ENCODE results near the gene NPTX1.

The NPTX1 gene

DNA sequence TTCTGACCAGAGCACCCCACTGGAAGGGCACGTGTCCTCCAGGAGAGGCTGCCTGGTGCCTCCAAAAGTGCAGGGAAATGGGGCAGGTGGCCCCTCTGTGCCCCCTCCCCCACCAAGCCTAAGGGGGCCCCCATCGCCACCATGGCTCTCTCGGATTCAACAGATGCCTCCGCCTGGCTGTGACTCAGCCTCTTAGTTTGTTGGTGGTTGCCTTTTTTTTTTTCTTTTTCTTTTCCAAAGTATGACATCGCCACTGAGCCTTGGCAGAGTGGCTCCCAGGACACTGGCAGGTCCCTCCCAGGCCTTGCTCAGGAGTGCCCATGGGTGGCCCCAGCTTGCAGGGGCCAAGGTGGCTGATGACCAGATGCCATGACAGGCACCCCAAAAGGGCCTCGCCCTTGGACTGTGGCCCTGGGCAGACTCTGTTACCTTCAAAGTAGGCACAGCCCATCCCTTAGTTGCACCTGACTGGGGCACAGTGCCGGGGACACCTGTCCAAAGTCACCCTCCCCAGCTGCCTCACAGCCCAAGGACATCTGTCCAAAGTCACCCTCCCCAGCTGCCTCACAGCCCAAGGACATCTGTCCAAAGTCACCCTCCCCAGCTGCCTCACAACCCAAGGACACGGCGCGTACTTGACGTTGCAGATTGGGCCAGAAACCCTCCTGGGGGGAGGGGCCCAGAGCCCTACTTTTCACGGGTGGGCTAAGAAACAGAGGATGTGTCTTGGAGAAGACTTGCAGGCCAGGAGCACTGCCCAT lies 29.6 kb downstream of the NPTX1 start:
- FAIRE-seq (no peak), DNase-seq (ENCODE audit: insufficient read length, low spot score) (no peak)

DNA sequence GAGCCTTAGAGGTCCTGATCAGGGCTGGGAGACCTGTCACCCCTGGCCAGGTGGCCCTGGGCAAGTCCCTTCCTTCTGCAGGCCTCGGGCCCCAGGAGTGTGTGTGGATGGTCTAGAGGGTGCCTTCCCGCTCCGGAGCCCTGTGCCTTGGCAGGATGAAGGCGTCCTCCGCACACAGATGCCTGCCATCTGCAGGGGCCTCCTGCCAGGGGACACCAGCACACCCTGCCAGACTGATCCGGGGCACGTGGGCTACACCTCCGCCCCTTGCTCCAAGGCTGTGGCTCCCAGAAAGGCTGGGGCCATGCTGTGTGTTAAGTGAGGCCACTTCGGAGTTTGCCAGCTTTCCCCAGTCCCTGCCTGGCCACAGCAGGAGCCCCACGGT lies 30.7 kb downstream of the NPTX1 start:
- DNase-seq (ENCODE audit: insufficient read length, low spot score), result no peak
- no peak for FAIRE-seq

DNA sequence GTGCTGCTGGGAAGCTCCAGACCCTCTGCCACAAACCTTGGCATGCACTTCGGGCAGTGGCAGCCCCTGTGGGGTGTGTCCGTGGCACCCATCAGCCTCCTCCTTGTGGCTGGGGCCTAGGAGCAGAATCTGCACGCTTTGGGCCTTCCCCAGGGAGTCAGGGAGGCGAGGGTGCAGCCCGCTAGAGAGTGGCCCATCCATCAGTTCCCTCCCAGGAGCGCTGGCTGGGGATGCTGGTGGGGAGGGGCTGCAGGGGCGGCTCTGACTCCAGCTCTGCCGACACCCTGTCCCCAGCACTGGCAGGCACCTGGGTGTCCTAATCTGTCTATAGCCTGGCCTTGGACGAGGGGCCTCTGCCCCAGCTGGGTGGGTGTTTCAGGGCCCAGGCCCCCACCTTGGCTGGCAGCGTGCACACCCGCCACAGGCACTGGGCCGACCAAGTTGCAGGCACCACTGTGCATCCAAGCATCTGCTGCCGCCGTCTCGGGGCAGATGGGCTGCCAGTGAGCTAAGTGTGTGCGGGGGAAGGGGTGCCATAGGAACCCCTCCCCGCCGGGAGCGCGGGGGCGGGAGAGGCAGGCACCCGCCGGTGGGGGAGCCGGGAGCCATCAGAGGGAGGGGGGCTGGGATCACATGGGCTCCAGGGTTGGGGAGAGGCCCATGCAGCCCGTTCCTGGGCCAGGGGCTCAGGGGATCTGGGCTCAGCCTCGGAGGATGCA lies 31.2 kb downstream of the NPTX1 start:
- FAIRE-seq (no peak), DNase-seq (ENCODE audit: insufficient read length, low spot score) (no peak)

DNA sequence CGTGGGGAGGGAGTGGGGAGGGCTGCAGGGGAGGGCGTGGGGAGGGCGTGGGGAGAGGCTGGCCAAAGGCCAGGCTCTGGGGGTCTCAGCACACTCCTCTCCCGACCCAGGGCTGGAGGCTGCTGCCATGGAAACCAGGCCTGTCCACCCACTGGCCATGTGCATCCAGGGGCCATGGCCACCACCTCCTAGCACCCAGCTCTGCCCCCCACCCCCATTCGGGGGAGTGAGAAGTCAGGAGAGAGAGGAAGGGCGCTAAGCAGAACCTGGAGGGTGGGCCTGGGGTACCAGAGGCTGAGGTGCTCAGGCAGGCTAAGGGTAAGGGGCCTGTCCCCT lies 31.8 kb downstream of the NPTX1 start:
- no peak for FAIRE-seq
- DNase-seq (ENCODE audit: insufficient read length, low spot score), result no peak

DNA sequence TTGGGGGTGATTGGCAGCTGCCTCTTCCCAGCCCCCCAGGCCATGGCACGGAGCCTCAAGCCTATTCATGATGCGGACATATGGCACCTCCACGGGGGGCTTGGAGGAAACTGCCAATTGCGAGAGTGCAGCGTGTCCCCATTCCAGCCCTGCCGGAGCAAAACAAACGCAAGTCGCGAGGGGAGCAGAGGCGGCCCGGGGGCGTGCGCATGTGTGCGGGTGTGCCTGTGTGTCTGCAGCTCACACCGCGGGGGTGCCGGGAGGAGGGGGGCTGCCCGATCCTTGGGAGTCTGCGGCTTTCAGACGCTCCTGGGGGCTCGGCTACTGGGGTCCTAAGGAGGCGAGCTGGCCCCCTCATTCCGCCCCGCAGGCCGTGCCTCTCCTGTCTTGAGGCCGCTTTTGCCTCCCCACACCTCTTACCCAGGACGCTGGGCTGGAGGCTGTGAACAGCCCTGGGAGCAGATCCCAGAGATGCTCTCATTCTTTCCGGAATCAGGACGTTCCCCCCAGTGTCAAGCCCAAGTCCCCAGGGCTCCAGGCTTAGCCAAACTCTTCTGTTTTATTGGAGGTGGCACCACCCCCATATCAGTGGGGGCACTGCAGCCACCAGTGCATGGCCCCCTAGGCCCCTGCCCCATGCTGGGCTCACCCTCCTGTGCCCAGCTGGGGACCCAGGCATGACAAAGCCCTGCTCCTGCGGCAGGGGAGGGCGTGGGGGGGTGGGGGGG lies 32.3 kb downstream of the NPTX1 start:
- no peak for FAIRE-seq
- no peak for DNase-seq (ENCODE audit: insufficient read length, low spot score)

DNA sequence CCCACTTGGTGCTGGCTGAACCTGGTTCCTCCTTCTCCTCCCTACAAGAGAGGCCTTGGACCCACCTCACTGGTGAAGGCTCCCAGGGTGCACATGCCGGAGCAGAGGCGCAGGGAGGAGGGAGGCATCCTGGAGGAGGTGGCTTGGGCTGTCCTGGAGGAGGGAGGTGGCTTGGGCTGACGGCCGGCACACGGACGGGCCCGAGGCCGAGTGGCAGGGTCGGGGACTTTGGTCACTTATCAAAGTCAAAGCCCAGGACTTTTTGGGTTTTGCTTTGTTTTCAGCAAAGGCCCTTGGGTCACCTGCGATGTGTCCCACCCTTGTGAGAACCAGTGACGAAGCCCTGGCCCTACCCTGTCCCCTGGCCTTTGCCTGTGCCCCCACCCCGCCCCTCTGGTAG lies 32.9 kb downstream of the NPTX1 start:
- FAIRE-seq, result no peak
- DNase-seq (ENCODE audit: insufficient read length, low spot score), result no peak

DNA sequence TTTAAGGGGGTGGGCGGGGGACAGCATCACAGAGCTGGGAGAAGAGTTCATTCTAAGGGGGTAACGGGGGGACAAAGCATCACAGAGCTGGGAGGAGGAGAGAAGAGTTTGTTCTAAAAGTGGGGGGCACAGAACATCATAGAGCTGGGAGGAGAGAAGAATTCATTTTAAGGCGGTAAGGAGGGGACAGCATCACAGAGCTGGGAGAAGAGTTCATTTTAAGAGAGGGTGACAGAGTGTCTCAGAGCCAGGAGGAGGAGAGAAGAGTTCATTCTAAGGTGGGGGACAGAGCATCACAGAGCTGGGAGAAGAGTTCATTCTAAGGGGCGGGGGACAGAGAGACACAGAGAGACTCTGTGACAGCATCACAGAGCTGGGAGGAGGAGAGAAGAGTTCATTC lies 33.6 kb downstream of the NPTX1 start:
- DNase-seq (ENCODE audit: insufficient read length, low spot score), result no peak
- FAIRE-seq, result no peak

DNA sequence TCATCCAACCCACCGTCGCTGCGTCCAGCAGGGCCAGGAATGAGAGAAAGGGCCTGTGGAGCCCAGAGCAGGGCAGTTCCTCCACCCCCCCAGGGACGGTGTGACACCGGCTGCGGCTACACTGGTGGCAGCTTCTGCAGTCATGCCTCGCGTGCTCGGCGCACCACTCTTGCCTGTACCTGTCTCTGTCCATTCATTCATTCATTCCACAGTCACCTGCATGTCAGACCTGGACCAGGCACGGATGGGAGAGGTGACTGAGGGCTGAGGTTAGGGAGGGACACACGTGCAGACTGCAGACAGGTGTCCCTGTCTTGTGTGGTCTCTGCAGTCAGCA lies 34.1 kb downstream of the NPTX1 start:
- FAIRE-seq, result no peak
- DNase-seq (ENCODE audit: insufficient read length, low spot score), result no peak

DNA sequence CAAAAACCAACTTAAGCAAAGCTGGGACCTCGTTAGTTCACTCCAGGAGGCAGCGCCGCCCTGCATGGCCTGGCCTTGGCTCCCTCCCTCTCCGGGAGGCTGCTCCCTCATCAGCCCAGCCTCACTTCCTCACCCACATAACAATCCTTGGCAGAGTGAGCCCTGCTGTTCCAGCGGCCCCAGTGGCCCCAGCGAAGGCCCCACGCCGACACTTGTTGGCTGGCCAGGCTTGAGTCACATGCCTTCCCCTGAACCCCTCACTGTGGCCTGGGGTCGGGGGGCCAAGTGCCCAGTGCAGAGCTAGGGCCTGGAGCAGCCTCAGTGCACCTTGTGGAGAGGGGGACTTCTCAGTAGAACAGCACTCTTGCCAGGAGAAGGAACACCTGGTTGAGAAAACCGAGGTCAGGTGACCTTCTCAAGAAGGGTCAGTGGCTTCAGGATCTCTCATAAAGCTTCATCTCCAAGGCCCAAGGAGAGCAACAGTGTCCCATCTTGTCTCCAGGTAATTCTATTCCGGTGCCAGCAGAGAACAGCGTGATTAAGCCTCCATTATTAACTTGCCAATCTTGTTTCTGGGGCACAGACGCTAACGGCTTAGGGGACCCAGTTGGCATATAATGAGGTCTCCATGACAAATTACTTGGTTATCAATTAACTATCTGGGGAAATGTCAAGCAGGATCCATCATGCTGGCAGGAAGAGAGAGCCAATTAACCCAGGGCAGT lies 34.6 kb downstream of the NPTX1 start:
- no peak for FAIRE-seq
- DNase-seq (ENCODE audit: insufficient read length, low spot score), result no peak

DNA sequence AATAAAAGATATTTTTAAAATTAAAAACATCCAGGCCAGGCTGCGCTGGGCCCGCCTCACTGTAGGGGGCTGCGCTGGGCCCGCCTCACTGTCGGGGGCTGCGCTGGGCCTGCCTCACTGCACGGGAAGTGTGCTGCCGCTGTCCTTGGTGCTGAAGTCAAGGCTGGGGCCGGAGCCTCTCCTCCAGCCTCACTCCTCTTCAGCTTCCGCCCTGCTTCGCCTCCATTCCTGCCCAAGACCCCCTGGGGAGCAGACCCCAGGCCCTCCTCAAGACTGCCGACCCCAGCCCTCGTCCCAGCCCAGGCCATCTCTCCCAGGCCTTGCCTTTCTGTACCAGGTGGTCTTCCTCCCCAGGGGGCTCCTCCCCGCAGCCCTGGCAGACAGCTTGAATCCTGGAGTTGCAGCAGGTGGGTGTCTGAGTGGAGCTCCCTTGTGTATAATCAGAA lies 35.3 kb downstream of the NPTX1 start:
- no peak for FAIRE-seq
- DNase-seq (ENCODE audit: insufficient read length, low spot score), result peak; percentile 76

DNA sequence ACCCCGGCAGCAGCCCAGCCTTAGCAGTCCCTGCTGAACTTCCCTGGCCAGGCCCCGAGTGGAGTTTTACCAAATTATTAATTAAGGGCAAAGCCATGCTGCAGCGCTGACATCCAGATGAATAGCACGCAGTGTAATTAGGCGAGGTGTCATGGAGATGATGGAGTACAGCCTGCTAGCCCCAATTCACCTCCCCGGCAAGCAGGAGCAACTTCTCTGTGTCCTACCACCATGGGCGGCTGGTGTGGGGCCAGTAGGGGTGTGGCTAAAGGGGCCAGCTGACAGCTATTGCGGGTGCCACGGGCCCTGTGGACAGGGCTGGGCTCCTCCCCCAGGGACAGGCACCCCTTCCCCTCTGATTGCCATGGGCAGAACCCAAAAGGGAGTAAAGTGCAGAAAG lies 36.9 kb downstream of the NPTX1 start:
- FAIRE-seq (no peak), DNase-seq (ENCODE audit: insufficient read length, low spot score) (no peak)

DNA sequence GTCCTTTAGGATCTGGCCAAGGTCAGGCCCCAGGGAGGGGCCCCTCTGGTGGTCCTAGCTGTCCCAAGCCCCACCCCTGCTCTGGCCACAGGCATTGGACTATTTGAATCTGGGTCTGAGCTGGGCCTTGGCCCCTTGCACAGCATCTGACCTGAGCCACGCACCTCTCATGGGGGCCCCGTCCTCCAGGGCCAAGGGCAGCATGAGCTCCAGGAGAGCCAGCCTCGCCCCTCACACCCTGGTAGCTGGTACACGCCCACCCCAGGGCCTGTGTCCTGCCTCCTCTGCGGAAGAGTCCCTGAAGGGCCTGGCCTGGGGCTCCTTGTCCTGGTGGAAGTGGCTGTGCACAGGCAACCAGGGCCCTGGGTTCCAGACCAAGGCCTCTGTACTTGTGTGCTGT lies 37.6 kb downstream of the NPTX1 start:
- no peak for DNase-seq (ENCODE audit: insufficient read length, low spot score)
- FAIRE-seq, result no peak

DNA sequence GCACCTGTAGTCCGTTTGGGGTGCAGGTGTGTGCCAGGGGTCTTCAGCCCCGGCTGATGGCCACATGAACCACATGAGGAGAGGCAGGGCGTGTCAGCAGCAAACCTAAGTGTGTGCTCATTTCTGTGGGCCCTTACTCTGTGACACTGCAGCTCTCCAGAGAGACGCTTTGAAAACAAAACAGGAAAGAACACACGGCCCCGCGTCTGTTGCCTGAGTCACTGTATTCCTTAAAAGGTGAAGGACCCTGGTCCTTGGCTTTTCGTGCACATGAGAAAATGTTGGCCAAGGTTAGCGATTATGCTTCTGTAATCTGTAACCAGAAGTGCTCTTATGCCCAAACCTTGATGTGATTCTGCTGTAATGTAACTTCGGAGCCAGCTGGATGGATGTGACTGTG lies 38.9 kb downstream of the NPTX1 start:
- DNase-seq (ENCODE audit: insufficient read length, low spot score) (no peak), FAIRE-seq (no peak)

DNA sequence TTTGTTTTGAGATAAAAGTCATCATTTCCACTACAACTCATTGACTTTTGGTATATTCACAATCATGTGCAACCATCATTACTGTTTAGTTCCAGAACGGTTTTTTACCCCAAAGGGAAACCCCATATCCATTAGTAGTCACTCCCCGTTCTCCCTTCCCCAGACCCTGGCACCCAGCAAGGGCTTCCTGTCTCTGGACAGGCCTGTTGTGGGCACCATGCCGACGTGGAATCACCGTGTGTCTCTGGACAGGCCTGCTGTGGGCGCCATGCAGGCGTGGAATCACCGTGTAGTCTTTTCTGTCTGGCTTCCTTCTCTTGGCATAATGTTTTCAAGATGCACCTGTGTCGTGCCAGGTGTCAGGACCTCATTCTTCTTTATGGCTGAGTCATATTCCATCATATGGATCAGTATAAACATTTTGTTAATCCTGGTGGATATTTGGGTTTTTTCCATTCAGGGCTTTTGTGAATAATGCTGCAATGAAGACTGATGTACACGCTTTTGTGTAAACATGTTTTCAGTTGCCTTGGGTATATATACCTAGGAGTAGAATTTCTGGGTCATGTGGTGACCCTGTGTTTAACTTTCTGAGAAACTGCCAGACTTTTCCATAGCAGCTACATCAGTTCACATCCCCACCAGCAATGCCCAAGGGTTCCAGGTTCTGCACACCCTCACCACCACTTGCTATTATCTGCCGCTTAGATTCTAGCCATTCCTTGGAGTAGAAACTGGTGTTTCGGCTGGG lies 42.3 kb downstream of the NPTX1 start:
- DNase-seq (ENCODE audit: insufficient read length, low spot score), result no peak
- no peak for FAIRE-seq

DNA sequence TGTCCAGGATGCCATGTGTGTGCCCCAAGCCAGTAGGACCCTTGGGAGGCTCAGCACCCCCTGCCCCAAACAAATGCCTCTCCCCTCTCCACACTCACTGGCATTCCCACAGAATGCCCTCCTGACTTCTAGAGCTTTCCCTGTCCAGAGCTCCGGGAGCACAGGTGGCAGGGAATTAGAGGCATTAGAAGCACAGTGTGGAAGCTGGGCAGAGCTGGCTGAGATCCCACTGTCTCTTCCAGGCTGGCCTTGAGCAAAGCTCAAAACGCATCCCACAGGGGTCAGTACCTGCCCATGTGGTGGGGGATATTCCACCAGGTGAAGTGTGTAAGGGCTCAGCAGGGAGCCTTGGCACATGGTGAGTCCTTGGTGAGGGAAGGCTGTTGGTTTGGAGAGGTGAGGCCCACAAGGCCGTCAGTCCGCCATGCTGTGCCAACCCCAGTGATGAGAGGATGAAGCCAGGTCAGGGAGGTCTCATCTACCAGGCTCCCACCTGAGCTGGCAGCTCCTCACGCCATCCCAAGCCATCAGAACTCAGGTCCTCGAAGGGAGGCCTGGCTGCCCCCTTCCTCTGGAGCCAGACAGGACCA lies 43.4 kb downstream of the NPTX1 start:
- DNase-seq (ENCODE audit: insufficient read length, low spot score) (no peak), FAIRE-seq (no peak)

DNA sequence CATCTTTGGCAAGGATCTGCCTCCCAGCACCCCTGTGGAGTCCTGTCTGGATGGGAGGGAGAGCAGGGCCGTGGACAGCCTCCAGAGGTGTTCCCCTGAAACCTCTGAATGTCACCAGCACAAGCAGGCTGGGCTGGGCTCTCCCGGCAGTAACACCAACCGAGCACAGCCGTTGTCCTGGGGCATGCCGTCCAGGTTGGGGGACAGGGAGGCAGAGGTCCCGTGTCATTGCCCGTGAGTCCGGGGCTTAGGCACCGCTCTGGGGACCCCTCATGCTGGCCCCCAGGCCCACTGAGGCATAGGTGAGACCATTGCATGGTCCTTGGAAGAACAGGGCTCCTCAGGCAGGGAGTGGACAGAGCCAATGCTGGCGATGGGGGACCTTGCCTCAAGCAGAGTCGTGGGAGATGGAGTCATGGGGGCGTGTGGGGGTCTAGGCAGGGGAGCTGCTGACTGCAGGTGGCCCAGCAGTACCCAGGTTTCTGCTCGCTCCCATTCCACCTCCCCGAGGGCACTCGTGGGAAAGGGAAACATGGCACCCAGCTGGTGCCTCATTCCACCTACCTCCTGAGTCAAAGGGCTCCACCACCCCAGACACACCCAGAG lies 44.0 kb downstream of the NPTX1 start:
- DNase-seq (ENCODE audit: insufficient read length, low spot score), result no peak
- FAIRE-seq, result no peak

DNA sequence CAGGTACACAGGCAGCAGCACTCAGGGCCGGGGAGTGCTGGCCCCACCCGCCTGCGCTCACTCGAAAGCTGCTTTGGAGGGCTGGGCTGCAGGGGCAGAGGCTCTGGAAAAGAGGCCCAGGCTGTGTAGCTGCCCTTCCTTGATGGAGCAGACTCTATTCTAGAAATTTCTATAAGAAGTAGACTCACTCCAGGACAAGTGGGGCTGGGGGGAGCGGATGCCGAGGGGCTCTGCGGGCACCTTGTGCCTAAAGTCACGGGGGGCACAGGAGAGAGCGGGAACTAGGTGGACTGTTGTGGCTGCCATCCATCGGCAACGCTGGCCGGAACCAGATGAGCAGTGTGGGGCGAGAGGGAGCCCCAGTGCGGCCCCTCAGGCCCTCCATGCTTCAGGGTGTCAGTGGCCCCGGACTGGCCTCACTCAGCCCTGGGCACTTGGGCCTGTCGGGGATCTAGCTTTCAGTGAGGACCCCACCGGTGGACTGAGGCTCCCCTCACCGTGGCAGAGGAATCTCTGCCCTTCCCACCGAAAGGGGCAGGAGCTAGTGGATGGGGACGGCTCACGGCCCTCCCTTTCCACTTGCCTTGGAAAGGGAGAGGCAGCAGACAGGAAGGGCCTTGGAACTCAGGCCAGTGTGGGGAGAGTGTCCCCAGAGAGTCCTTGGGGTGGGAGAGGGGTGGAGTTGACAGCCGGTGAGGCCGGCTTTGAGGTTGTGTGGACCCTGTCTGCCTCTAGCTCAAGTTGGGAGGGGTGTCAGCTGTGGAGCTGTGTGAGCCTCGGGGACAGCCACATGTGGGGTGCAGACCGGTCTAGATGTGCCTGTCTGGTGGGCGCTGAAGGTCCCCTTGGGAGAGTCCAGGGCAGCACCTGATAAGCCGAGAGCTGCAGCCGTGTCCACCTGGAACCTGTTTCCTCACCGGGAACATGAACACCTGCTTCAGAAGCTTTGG lies 44.9 kb downstream of the NPTX1 start:
- DNase-seq (ENCODE audit: insufficient read length, low spot score), result no peak
- FAIRE-seq, result no peak

DNA sequence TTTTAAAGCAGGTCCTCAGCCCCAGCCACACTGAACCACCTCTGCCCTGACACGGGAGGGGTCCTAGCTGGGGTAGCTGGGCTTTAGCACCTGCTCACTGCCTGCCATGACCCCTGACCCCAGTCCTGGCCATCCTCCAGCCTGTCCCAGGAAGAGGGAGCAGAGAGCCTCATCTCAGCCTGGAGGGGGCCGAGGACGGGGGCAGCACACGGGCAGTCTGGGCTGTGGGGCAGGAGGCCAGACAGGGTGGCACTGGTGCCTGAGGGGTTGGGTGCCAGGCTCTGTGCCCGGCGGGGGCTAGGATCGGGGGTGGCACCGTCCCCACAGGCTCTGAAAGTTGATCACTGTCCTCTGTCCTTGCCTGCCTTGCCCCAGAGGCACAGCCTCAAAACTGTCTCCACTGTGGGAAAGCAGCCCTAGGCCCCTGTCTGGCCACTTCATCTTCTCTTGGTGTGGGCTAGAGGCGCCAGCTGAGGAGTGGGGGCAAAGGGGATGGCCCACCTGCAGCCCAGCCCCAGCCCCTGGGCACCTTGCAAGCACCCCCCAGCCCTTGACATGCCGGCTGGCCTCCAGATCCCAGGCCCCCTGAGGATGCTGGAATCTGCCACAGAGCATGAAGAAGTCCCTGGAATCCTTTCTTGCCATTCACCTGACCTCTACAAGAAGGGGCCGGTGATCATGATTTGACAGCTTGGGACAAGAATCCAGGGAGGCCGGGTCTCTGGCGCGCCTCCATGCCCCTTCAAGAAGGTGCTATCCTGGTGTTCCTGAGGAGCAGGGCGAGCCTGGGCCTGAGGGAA lies 45.8 kb downstream of the NPTX1 start:
- no peak for FAIRE-seq
- no peak for DNase-seq (ENCODE audit: insufficient read length, low spot score)
